SIG-M5 treated with dmso at 0.1 percent for 504 hours (cell line): Measurements from ENCODE around the gene TRHDE.
"Not testable (repeated sequence)": the region's sequence is repeated elsewhere in the genome, so short reads cannot be mapped to it uniquely, and the experiment has no call there.

Source experiments
- DNase-seq: peaks from one replicate; lab custom pipeline; 2025; ENCODE audit not compliant: unreplicated experiment; lab: John Stamatoyannopoulos, UW

The TRHDE gene

GRCh38 chr12:72602581-72602980 lies 330.4 kb downstream of the TRHDE start:
- DNase-seq: no peak

GRCh38 chr12:72605975-72606374 lies 333.8 kb downstream of the TRHDE start:
- no peak for DNase-seq

GRCh38 chr12:72610342-72610741 lies 338.2 kb downstream of the TRHDE start:
- DNase-seq: no peak

GRCh38 chr12:72610854-72611358 lies 338.7 kb downstream of the TRHDE start:
- DNase-seq: no peak

- DNase-seq: no peak
Measured at GRCh38 chr12:72612171-72612570, 340.0 kb downstream of the TRHDE start.

GRCh38 chr12:72618764-72619163 lies 346.6 kb downstream of the TRHDE start:
- no peak for DNase-seq

- DNase-seq: no peak
Measured at GRCh38 chr12:72622556-72622955, 350.4 kb downstream of the TRHDE start.

- no peak for DNase-seq
Measured at GRCh38 chr12:72631926-72632685, 359.9 kb downstream of the TRHDE start.

GRCh38 chr12:72642706-72643105 lies 370.5 kb downstream of the TRHDE start:
- DNase-seq: no peak

GRCh38 chr12:72647139-72647538 lies 375.0 kb downstream of the TRHDE start:
- DNase-seq: no peak

- no peak for DNase-seq
Measured at GRCh38 chr12:72658615-72659014, 386.4 kb downstream of the TRHDE start.

- DNase-seq: not testable (repeated sequence)
Measured at GRCh38 chr12:72660174-72660573, 388.0 kb downstream of the TRHDE start.

- peak; percentile 7 for DNase-seq
Measured at GRCh38 chr12:72673853-72674252, 401.7 kb downstream of the TRHDE start.

- no peak for DNase-seq
Measured at GRCh38 chr12:72676556-72676955, 404.4 kb downstream of the TRHDE start.

- DNase-seq: no peak
Measured at GRCh38 chr12:72677139-72677538, 405.0 kb downstream of the TRHDE start.

- no peak for DNase-seq
Measured at GRCh38 chr12:72677846-72678245, 405.7 kb downstream of the TRHDE start.

- no peak for DNase-seq
Measured at GRCh38 chr12:72679147-72679757, 407.1 kb downstream of the TRHDE start.

GRCh38 chr12:72681028-72681427 lies 408.9 kb downstream of the TRHDE start:
- DNase-seq: no peak

- no peak for DNase-seq
Measured at GRCh38 chr12:72684491-72684890, 412.3 kb downstream of the TRHDE start.

- DNase-seq: no peak
Measured at GRCh38 chr12:72692338-72692737, 420.2 kb downstream of the TRHDE start.

GRCh38 chr12:72694193-72694592 lies 422.0 kb downstream of the TRHDE start:
- no peak for DNase-seq

GRCh38 chr12:72699362-72699761 lies 427.2 kb downstream of the TRHDE start:
- no peak for DNase-seq
